HCT116 (cell line): ENCODE measurements around the gene NAA40. TPM values are rescaled to one million over a fixed set of nuclear protein-coding genes. Genes with fewer than 3 reads are reported as not detected.

ENCODE experiments used
- ATAC-seq: fragments of 200-7000 bp; cut with Tn5 transposase; 2 replicates; pipeline ENCODE4 v1.9.1; 2020; ENCODE audit warnings: mild to moderate bottlenecking, moderate library complexity
- BruUV-seq: library from RNA; stranded (reverse); fragments of 400-500 nt; replicated peaks from 2 replicates; lab custom pipeline; 2021; lab: Mats Ljungman, UMichigan
- CTCF ChIA-PET: fragments of 300-600 bp; sonication (Branson Sonifier 250); formaldehyde crosslinking; loops from one replicate; lab custom pipeline; 2021; ENCODE audit warnings: antibody characterized with exemption; lab: Charles Lee
- POLR2A ChIA-PET: fragments of 300-600, 350-600 bp; sonication (Branson Sonifier 250); formaldehyde crosslinking; loops from one replicate; lab custom pipeline; 2021; ENCODE audit warnings: antibody characterized with exemption; lab: Charles Lee
- RAD21 ChIA-PET, 2 experiments: fragments of 300-600 bp; sonication (Branson Sonifier 250); formaldehyde crosslinking; loops; one replicate each; lab custom pipeline; 2023; ENCODE audit warnings: low total read pairs in 2 of 2; ENCODE audit not compliant: uncharacterized antibody in 2 of 2, unreplicated experiment in 2 of 2, low non-redundant PET in 1 of 2; lab: Charles Lee
- DNase-seq: peaks from one replicate; pipeline ENCODE4 v3.0.0-alpha.2; 2010; ENCODE audit warnings: low read depth, low spot score
- H2AFZ ChIP-seq: fragments of 200-600 bp; shearing (Covaris generic), sonication (generic); 2 replicates; pipeline ENCODE4 v1.6.1; 2017; ENCODE audit warnings: low read depth, mixed run types, mixed read lengths, antibody characterized with exemption, low read length; ENCODE audit not compliant: poor library complexity, severe bottlenecking
- H3K27ac ChIP-seq: 2 replicates; pipeline ENCODE4 v1.5.1; 2012; ENCODE audit warnings: low read depth, low read length
- H3K27me3 ChIP-seq: fragments of 200-600 bp; sonication (generic); 2 replicates; pipeline ENCODE4 v1.6.1; 2016; ENCODE audit warnings: mixed run types, low read length, mixed read lengths; ENCODE audit not compliant: insufficient read depth
- H3K36me3 ChIP-seq, 2 experiments: fragments of 200-500 bp in 1 of 2; fragments of 200-600 bp in 1 of 2; sonication (Bioruptor generic) in 1 of 2; sonication (generic) in 1 of 2; 2 replicates each; pipeline versions ENCODE4 v1.5.1 to v1.6.1; 2014 to 2016; ENCODE audit warnings: low read length in 2 of 2, inconsistent platforms in 1 of 2, mixed read lengths in 1 of 2, mixed run types in 1 of 2; ENCODE audit not compliant: insufficient read depth in 2 of 2, control insufficient read depth in 1 of 2
- H3K4me1 ChIP-seq, 2 experiments: fragments of 200-600 bp in 1 of 2; sonication (generic) in 1 of 2; 2 replicates each; pipeline versions ENCODE4 v1.5.1 to v1.6.1; 2012 to 2017; ENCODE audit warnings: low read length in 2 of 2, inconsistent platforms in 1 of 2, mild to moderate bottlenecking in 1 of 2, mixed read lengths in 1 of 2, mixed run types in 1 of 2, moderate library complexity in 1 of 2; ENCODE audit not compliant: insufficient read depth in 2 of 2, control insufficient read depth in 1 of 2
- H3K4me2 ChIP-seq: fragments of 200-600 bp; sonication (generic); 2 replicates; pipeline ENCODE4 v1.6.1; 2017; ENCODE audit warnings: mixed run types, low read length, mixed read lengths
- H3K4me3 ChIP-seq, 2 experiments: fragments of 200-600 bp in 1 of 2; sonication (generic) in 1 of 2; replicated peaks in 1 of 2; 2 replicates each; pipeline ENCODE4 v1.5.1; 2011 to 2016; ENCODE audit warnings: low read length in 2 of 2, control low read depth in 1 of 2, low read depth in 1 of 2, mild to moderate bottlenecking in 1 of 2, mixed read lengths in 1 of 2, mixed run types in 1 of 2
- H3K79me2 ChIP-seq: fragments of 200-600 bp; sonication (generic); 2 replicates; pipeline ENCODE4 v1.6.1; 2017; ENCODE audit warnings: mild to moderate bottlenecking, mixed run types, low read length, moderate library complexity, mixed read lengths; ENCODE audit not compliant: insufficient read depth
- H3K9ac ChIP-seq: fragments of 200-600 bp; sonication (generic); 2 replicates; pipeline ENCODE4 v1.6.1; 2016; ENCODE audit warnings: low read length, mixed read lengths
- H3K9me2 ChIP-seq: fragments of 200-600 bp; sonication (generic), shearing (Covaris generic); 2 replicates; pipeline ENCODE4 v1.6.1; 2017; ENCODE audit warnings: mixed run types, mild to moderate bottlenecking, moderate library complexity; ENCODE audit not compliant: insufficient read depth
- H3K9me3 ChIP-seq, 2 experiments: fragments of 200-500 bp in 1 of 2; fragments of 200-600 bp in 1 of 2; sonication (Bioruptor generic) in 1 of 2; sonication (generic) in 1 of 2; 2 replicates each; pipeline ENCODE4 v1.6.1; 2014 to 2017; ENCODE audit warnings: low read length in 2 of 2, mixed read lengths in 2 of 2, inconsistent platforms in 1 of 2, low read depth in 1 of 2, mild to moderate bottlenecking in 1 of 2, mixed run types in 1 of 2, moderate library complexity in 1 of 2; ENCODE audit not compliant: control insufficient read depth in 1 of 2, insufficient read depth in 1 of 2
- H4K20me1 ChIP-seq: fragments of 200-600 bp; sonication (generic), shearing (Covaris generic); 2 replicates; pipeline ENCODE4 v1.6.1; 2017; ENCODE audit warnings: mixed run types, mild to moderate bottlenecking, moderate library complexity; ENCODE audit not compliant: insufficient read depth
- ATF3 ChIP-seq: IDR thresholded peaks from 2 replicates; pipeline ENCODE4 v1.6.1; 2012
- CEBPB ChIP-seq: IDR thresholded peaks from 2 replicates; pipeline ENCODE4 v1.6.1; 2012; ENCODE audit warnings: low read depth
- EGR1 ChIP-seq: IDR thresholded peaks from 2 replicates; pipeline ENCODE4 v1.6.1; 2012; ENCODE audit warnings: low read depth
- ELF1 ChIP-seq: IDR thresholded peaks from 2 replicates; pipeline ENCODE4 v1.6.1; 2012; ENCODE audit warnings: low read depth, borderline replicate concordance
- FOSL1 ChIP-seq: IDR thresholded peaks from 2 replicates; pipeline ENCODE4 v1.6.1; 2012; ENCODE audit warnings: low read depth
- POLR2A ChIP-seq: IDR thresholded peaks from 2 replicates; pipeline ENCODE4 v1.7.0; 2011; ENCODE audit warnings: borderline replicate concordance; ENCODE audit not compliant: insufficient read depth, insufficient read length; ENCODE audit errors: extremely low read depth
- REST ChIP-seq: IDR thresholded peaks from 2 replicates; pipeline ENCODE4 v1.6.1; 2012; ENCODE audit warnings: low read depth
- SIN3A ChIP-seq: IDR thresholded peaks from 2 replicates; pipeline ENCODE4 v1.6.1; 2012; ENCODE audit warnings: low read depth
- SP1 ChIP-seq: IDR thresholded peaks from 2 replicates; pipeline ENCODE4 v1.6.1; 2012; ENCODE audit warnings: low read depth
- SRF ChIP-seq: IDR thresholded peaks from 2 replicates; pipeline ENCODE4 v1.6.1; 2012; ENCODE audit warnings: low read depth
- YY1 ChIP-seq: IDR thresholded peaks from 2 replicates; pipeline ENCODE4 v1.6.1; 2011; ENCODE audit warnings: low read length, low read depth, moderate library complexity, mild to moderate bottlenecking; ENCODE audit not compliant: insufficient replicate concordance; ENCODE audit errors: extremely low read depth
- ZBTB33 ChIP-seq: IDR thresholded peaks from 2 replicates; pipeline ENCODE4 v1.6.1; 2011; ENCODE audit warnings: mild to moderate bottlenecking, low read length, moderate library complexity; ENCODE audit not compliant: insufficient replicate concordance; ENCODE audit errors: extremely low read depth
- ZFX ChIP-seq: fragments of 450-650 bp; IDR thresholded peaks from 2 replicates; pipeline ENCODE4 v1.6.1; 2017
- intact Hi-C: fragments of 100-400 bp; cut with micrococcal nuclease; formaldehyde crosslinking; loops from 2 replicates; pipeline ENCODE4 v1.10.0; 2022
- total RNA-seq: library from RNA; stranded (reverse); gene quantifications from one replicate; pipeline ENCODE4 v1.2.1, GENCODE V29; 2021; ENCODE audit not compliant: unreplicated experiment

Gene NAA40
- total RNA-seq, 1 experiment from 2014 or later: 25.3 TPM

- Histone ChIP-seq H3K27ac (no peak overlapping the region), H3K9ac (no peak overlapping the region), H3K4me1 (peaks cover 13 to 19% of the 10 kb centered on the region in 2 experiments), H2AFZ (no peak overlapping the region), H3K4me2 (no peak overlapping the region), H3K9me3 (no peaks in the 10 kb centered on the region), H4K20me1 (no peaks in the 10 kb centered on the region; the same call in 1 of the 2 replicates), H3K27me3 (no peaks in the 10 kb centered on the region), H3K36me3 (peaks cover 9 to 14% of the 10 kb centered on the region in 2 experiments; a peak in 2 of 4 replicates), H3K4me3 (no peak overlapping the region), H3K9me2 (no peaks in the 10 kb centered on the region), H3K79me2 (peaks cover 70% of the 10 kb centered on the region)
- ChIA-PET CTCF (interaction anchor here (1.1 kb wide), 1 partner anchor 14 kb away, joined by 3 read pairs; no protein-coding TSS in a partner anchor), POLR2A (interaction anchor here (0.6 kb wide), 1 partner anchor 41 kb away, joined by 3 read pairs; no protein-coding TSS in a partner anchor), RAD21 (no interaction called here)
- ATAC-seq: no peak
- intact Hi-C loops: no loop called here
- DNase-seq: no peak
- TF ChIP-seq SRF (no peak), EGR1 (no peak), REST (no peak; the same call in 1 of the 2 replicates), FOSL1 (no peak), ZBTB33 (no peak), ATF3 (no peak), SP1 (no peak), CEBPB (no peak), POLR2A (no peak), SIN3A (no peak), YY1 (no peak), ZFX (no peak), ELF1 (no peak)
- BruUV-seq: no TSS peak
Measured at GRCh38 chr11:63892228-63892627, 46.6 kb upstream of the NAA40 start.
